ENCODE data around the gene DIP2C.

GRCh38 chr10:232061-232460 is 457.4 kb downstream of the DIP2C start:
- TF ChIP-seq CTCF (IDR thresholded peaks at IDR 0.05; ENCODE audit: borderline replicate concordance, extremely low read depth, low read length, poor library complexity, severe bottlenecking) (no peak), EZH2 (IDR thresholded peaks at IDR 0.05; ENCODE audit: borderline replicate concordance, low read depth, low read length, severe bottlenecking) (no peak)

All from DND-41 (cell line).